Subcutaneous adipose tissue (tissue), 4 donors: ENCODE data around the gene PRR23A. TPM values are rescaled to one million over a fixed set of nuclear protein-coding genes. Genes with fewer than 3 reads are reported as not detected.

Experiments used
- total RNA-seq, 4 donors: library from RNA; depleted of rRNA; stranded (reverse); fragments of >200 nt; gene quantifications; one replicate each; pipeline ENCODE4 v1.1.0, GENCODE V29; 2016
- TF ChIP-seq, protein P1 (sequence below): fragments of 450-650 bp; IDR thresholded peaks from one replicate; pipeline ENCODE4 v1.5.1; 2016; ENCODE audit warnings: low read depth, mild to moderate bottlenecking, control low read depth, antibody characterized with exemption, moderate library complexity

The PRR23A gene
- total RNA-seq, 4 donors from 2014 or later = not detected

DNA sequence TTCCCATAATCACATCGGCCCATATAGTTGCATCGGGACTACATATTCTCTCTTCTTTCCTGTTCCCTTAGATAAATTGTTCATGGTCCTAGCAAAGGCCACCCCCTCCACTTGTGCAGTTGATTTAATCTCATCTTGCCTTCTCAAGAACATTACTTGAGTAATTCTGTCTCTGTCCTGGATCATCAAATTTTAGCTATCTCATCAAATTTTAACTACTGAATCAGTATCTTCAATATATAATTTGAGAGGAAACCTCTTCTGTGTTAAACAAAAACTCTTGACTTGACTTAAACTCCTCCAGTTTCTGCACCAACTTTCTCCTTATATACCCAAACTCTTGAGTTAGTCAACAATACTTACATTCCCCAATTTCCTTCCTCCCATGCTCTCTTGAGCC, 18.9 kb upstream of the PRR23A start:
- TF ChIP-seq, protein P1, sequence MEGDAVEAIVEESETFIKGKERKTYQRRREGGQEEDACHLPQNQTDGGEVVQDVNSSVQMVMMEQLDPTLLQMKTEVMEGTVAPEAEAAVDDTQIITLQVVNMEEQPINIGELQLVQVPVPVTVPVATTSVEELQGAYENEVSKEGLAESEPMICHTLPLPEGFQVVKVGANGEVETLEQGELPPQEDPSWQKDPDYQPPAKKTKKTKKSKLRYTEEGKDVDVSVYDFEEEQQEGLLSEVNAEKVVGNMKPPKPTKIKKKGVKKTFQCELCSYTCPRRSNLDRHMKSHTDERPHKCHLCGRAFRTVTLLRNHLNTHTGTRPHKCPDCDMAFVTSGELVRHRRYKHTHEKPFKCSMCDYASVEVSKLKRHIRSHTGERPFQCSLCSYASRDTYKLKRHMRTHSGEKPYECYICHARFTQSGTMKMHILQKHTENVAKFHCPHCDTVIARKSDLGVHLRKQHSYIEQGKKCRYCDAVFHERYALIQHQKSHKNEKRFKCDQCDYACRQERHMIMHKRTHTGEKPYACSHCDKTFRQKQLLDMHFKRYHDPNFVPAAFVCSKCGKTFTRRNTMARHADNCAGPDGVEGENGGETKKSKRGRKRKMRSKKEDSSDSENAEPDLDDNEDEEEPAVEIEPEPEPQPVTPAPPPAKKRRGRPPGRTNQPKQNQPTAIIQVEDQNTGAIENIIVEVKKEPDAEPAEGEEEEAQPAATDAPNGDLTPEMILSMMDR = no peak

DNA sequence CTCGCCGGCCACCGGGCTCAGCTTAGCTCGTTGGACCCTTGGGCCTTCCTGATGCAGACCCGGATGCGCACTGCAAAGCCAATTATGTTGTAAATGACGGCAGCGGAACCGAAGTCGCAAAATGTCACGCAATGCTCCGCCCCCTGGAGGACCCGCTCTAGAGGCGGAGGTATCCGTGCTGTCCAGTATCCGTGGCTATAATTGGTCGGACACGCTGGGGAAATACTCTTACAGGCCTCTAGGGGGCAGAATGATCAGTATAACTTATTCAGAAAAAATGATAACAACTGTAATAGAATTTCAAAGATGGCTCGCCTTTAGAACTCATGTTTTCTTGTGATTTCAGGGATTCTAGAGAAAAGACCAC, 14.8 kb upstream of the PRR23A start, which contains the start of gene PRR23B:
PRR23B (minus strand) TSS at position 59 of the 367 bp plus-strand sequence. CDS start 265 bp downstream, outside the sequence.
- TF ChIP-seq, protein P1 = no peak

DNA sequence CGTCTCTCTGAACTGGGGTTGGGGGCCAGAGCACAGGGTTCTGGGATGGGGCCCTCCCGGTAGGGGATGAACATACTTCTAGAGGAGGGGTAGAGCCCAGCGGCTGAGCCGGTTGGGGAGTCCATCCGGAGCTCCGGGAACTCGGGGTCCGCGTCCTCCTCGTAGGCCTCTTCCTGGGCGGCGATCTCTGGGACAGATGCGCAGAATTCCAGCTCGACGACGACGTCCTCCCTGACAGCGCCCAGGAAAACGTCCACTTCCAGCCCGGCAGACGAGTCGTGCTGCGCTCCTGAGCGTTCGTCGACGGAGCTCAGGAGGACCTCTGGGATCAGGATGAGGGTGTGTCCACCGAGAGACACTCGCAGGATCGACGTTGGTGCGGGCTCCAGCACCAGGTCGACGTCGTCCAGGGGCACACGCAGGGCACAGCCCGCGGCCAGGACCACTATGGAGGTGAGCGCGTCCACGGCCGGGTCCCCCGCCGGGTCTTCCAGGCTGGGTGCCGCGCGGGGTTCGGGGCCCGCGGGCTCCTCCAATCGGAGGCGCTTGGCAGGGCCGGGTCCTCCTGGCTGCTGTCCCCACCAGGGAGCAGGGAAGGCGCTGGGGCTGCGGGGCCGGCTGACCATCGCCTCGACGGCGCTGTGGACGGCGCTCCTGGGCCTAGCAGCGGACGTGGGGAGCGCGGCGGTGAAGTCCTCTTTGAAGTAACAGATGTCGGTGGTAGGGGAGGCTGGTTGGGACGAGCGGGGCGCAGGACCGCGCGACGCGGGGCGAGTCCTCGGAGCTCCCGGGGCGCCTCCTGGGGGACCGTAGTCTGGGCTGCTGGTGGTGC, 14.2 kb upstream of the PRR23A start:
- TF ChIP-seq, protein P1 = no peak

DNA sequence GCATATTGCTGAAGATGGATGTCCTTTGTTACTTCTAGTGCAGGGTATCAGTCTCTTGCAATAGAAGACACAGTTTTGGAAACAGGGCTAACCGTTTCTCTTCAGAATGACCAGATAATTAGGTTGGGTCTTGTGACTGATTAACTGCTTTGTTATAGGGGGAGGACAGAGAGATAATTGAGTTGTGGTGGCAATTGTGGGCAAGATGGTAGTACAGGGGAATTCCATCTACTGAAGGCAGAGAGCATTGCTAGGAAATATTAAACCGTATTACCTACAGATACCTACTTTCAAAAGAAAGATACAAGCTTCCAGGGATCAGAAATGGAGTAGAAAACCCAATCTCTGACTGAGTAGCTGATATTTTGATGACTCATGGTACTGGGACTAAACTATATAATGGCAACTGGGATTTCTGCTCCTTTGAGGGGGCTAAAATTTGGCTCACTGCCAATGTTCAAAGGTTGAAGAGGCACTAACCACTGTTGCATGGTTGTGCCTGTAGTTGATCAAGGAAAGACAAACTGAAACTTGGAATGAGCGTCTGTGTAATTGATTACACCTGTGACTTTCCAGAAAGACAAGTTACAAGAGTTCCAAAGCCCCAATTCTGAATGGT, 10.5 kb upstream of the PRR23A start:
- TF ChIP-seq, protein P1 = no peak

DNA sequence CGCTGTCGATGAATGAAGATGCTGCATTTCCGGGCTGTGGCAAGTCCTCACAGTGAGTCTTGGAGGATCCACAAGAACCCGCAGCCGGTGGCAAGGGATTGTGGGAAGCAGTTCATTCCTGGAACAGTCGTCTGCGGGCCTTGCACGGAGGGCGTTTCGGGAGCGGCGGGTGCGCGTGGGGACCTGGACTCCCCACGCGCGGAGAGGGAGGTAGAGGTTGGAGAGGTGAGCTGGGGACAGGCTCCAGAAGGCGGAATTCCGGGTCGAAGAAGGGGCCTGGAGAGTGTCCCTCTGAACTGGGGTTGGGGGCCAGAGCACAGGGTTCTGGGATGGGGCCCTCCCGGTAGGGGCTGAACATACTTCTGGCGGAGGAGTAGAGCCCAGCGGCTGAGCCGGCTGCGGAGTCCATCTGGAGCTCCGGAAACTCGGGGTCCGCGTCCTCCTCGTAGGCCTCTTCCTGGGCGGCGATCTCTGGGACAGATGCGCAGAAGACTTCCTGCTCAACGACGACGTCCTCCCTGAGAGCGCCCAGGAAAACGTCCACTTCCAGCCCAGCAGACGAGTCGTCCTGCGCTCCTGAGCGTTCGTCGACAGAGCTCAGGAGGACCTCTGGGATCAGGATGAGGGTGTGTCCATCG, 593 bp downstream of the PRR23A start:
- TF ChIP-seq, protein P1 = no peak

DNA sequence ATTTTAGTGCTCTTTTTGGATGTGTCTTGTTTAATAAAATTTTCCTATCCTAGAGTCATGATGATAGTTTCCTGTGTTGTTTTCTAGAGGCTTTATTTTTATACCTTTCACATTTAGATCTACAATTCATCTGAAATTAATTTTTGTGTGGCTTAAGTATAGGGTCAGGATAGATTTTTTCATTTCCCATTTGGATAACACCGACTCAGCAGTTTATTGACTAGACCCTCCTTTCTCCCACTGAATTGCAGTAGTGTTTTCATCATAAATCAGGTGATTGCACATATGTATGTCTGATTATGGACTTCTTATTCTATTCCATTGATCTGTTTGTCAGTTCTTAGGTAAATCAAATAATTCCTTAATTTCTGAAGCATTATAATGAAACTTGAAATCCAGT, 10.4 kb downstream of the PRR23A start:
- TF ChIP-seq, protein P1 = no peak

DNA sequence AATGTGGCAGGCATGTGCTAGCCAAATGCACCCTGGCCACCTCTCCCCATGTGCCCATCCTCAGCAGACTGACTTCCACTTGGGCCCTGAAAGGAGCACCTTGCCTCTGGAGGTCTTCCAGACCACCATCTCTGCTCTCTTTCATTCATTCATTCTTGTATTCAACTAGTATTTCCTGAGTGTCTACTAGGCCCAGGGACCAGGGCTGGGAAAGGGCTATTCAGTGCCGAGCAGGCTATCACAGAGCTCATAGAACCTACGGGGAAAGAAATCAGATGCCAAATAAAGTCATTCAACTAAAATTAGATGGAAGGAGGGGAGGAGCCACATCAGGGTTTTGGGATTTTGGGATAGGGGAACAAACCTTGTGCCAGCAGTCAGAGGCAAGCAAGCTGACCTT, 18.9 kb downstream of the PRR23A start:
- TF ChIP-seq, protein P1 = no peak
